Activated CD4-positive, alpha-beta T cell treated with anti-CD3 and anti-CD28 coated beads for 36 hours (primary cell): ENCODE measurements around the gene CYP21A2. TPM values are rescaled to one million over a fixed set of nuclear protein-coding genes. Genes with fewer than 3 reads are reported as not detected.
"Not testable (repeated sequence)": the region's sequence is repeated elsewhere in the genome, so short reads cannot be mapped to it uniquely, and the experiment has no call there.

Experiments used
- ATAC-seq: fragments of 200-7000 bp; cut with Tn5 transposase; one replicate; pipeline ENCODE4 v1.10.0; 2021; ENCODE audit warnings: mild to moderate bottlenecking, moderate library complexity
- CTCF ChIA-PET: fragments of 350-600 bp; sonication (Branson Sonifier 250); formaldehyde crosslinking; loops from one replicate; lab custom pipeline; 2021; ENCODE audit warnings: antibody characterized with exemption; lab: Charles Lee
- POLR2A ChIA-PET: fragments of 350-600 bp; sonication (Branson Sonifier 250); formaldehyde crosslinking; loops from one replicate; lab custom pipeline; 2021; ENCODE audit warnings: antibody characterized with exemption, inconsistent platforms; lab: Charles Lee
- DNase-seq: peaks from one replicate; pipeline ENCODE4 v3.0.0-alpha.2; 2020
- H3K27ac Mint-ChIP-seq: one replicate; pipeline ENCODE4 v1.8.0; 2021; ENCODE audit warnings: mixed read lengths
- H3K27me3 Mint-ChIP-seq: one replicate; pipeline ENCODE4 v1.8.0; 2021; ENCODE audit warnings: mixed read lengths
- H3K36me3 Mint-ChIP-seq: one replicate; pipeline ENCODE4 v1.8.0; 2021; ENCODE audit warnings: low read depth, mixed read lengths
- H3K4me1 Mint-ChIP-seq: one replicate; pipeline ENCODE4 v1.8.0; 2021; ENCODE audit warnings: mixed read lengths
- H3K4me3 Mint-ChIP-seq: one replicate; pipeline ENCODE4 v1.8.0; 2021; ENCODE audit warnings: mild to moderate bottlenecking, moderate library complexity, mixed read lengths
- H3K9me3 Mint-ChIP-seq: one replicate; pipeline ENCODE4 v1.8.0; 2021; ENCODE audit warnings: low read depth, mixed read lengths
- intact Hi-C, 2 experiments: fragments of 100-400 bp; cut with DNase I in 1 of 2; cut with micrococcal nuclease in 1 of 2; formaldehyde crosslinking; loops; one replicate each; pipeline versions ENCODE4 v1.14.2 to v1.15.1; 2022 to 2024; cut with DNase I, micrococcal nuclease
- total RNA-seq, 2 experiments: library from RNA; stranded (reverse); gene quantifications; one replicate each; pipeline ENCODE4 v1.2.3, GENCODE V29; 2021

The CYP21A2 gene
- total RNA-seq, 2 experiments from 2014 or later = 0.47 TPM; not detected in 1

DNA sequence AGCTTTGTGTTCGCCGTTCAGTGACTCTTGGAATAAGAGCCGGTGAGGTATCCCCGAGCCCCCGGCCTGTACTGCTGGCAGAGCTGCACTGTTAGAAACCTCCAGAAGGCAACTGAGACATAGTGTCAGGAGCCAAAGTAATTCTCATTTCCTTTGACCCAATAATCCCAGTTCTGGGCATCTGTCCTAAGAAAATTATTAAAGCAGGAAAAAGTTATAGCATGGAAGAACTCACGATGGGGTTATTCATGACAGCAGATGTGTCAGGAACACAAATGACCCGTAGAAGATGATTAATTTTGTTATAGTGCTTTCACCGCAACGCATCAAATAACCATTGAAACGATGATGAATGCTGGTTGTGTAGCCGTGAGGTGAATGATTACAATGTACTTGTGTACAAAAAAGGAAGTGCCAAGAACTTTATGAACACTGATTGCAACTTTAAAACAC is 20.3 kb downstream of the CYP21A2 start:
- no peak for DNase-seq
- Mint-ChIP-seq H3K4me1 (no peaks in the 10 kb centered on the region), H3K27ac (no peak overlapping the region), H3K9me3 (no peaks in the 10 kb centered on the region), H3K27me3 (no peaks in the 10 kb centered on the region), H3K4me3 (no peak overlapping the region), H3K36me3 (no peaks in the 10 kb centered on the region)
- ChIA-PET POLR2A (no interaction called here), CTCF (interaction anchor here (1.0 kb wide), 1 partner anchor 11 kb away, joined by 6 read pairs; no protein-coding TSS in a partner anchor)
- intact Hi-C loops = no loop called here
- no peak for ATAC-seq

DNA sequence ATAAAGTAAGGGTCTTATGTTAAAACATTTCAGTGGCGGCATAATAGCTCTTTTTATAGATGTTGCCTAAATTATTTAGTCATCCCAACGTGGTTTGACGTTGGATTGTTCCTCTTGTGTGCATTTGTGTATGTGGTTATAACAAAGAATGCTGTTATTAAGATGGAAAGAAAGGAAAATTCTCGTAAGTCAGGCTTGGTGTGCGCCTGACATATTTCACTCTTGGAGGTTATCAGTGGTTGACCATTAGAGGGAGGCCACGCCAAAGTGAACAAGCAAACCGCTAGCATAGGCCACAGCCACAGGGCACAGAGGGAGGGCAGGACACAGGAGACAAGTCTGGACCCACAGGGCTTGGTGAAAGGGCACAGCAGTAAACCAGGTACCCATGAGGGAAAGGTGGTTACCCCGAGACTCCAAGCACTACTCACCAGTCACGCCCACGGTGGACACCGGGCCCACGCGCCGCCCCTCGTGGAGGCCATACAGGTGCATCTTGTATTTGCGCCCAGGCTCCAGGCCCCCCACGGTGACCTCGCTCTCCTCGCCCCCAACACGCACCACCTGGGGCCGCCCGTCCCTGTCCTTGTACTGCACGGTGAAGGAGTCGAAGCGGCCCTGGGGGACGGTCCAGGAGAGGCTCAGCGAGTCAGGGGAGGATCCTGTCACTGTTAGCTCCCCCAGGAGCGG is 22.9 kb downstream of the CYP21A2 start:
- no peak overlapping the region for H3K27ac Mint-ChIP-seq
- H3K36me3 Mint-ChIP-seq = no peaks in the 10 kb centered on the region
- no peaks in the 10 kb centered on the region for H3K9me3 Mint-ChIP-seq
- ATAC-seq = no peak
- no peak for DNase-seq
- ChIA-PET POLR2A (no interaction called here), CTCF (no interaction called here)
- no peaks in the 10 kb centered on the region for H3K27me3 Mint-ChIP-seq
- no peaks in the 10 kb centered on the region for H3K4me1 Mint-ChIP-seq
- H3K4me3 Mint-ChIP-seq = no peak overlapping the region
- intact Hi-C loops = loop anchor here in 1 of 2 experiments (10.0 kb wide), 1 partner anchor 116 kb away; the partner anchor contains the start of gene CFB

DNA sequence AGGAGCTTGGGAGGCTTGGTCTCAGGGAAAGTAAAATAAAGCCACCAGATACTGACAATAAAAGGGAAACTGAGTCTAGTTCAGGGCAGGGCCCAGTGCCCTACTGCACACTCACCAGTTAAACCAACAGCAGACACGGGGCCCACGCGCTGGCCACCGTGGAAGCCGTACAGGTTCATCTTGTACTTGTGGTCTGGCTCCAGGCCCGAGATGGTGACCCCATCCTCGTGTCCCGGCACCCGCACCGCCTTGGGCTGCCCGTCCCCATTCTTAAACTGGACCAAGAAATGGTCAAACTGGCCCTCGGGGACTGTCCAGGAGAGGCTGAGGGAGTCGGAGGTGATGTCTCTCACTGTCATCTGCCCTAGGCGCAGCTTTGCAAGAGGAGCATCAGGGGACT is 26.5 kb downstream of the CYP21A2 start:
- POLR2A ChIA-PET = no interaction called here
- no peaks in the 10 kb centered on the region for H3K4me1 Mint-ChIP-seq
- H3K9me3 Mint-ChIP-seq = no peaks in the 10 kb centered on the region
- intact Hi-C loops = loop anchor here in 1 of 2 experiments (10.0 kb wide), 1 partner anchor 120 kb away; the partner anchor contains the start of gene CFB
- no peak overlapping the region for H3K27ac Mint-ChIP-seq
- CTCF ChIA-PET = interaction anchor here (0.8 kb wide), 1 partner anchor 17 kb away, joined by 3 read pairs; no protein-coding TSS in a partner anchor
- DNase-seq (no peak), ATAC-seq (no peak)
- no peak overlapping the region for H3K4me3 Mint-ChIP-seq
- no peaks in the 10 kb centered on the region for H3K36me3 Mint-ChIP-seq
- H3K27me3 Mint-ChIP-seq = no peaks in the 10 kb centered on the region

DNA sequence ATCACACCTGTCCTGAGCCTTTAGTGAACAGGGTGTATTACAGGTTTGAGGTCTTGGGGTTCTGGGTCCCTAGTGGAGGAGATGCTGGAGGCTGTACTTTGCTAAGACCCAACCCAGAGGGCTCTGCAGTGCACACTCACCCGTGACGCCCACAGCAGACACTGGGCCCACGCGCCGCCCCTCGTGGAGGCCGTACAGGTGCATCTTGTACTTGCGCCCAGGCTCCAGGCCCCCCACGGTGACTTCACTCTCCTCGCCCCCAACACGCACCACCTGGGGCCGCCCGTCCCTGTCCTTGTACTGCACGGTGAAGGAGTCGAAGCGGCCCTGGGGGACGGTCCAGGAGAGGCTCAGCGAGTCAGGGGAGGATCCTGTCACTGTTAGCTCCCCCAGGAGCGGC is 29.3 kb downstream of the CYP21A2 start:
- POLR2A ChIA-PET, H3K27ac Mint-ChIP-seq, H3K27me3 Mint-ChIP-seq, H3K4me3 Mint-ChIP-seq, H3K4me1 Mint-ChIP-seq, DNase-seq, H3K36me3 Mint-ChIP-seq, H3K9me3 Mint-ChIP-seq, ATAC-seq: not testable (repeated sequence)
- CTCF ChIA-PET = interaction anchor here (0.6 kb wide), 1 partner anchor 204 kb away, joined by 4 read pairs; no protein-coding TSS in a partner anchor
- intact Hi-C loops = loop anchor here in 1 of 2 experiments (10.0 kb wide), 1 partner anchor 123 kb away; the partner anchor contains the start of gene CFB

DNA sequence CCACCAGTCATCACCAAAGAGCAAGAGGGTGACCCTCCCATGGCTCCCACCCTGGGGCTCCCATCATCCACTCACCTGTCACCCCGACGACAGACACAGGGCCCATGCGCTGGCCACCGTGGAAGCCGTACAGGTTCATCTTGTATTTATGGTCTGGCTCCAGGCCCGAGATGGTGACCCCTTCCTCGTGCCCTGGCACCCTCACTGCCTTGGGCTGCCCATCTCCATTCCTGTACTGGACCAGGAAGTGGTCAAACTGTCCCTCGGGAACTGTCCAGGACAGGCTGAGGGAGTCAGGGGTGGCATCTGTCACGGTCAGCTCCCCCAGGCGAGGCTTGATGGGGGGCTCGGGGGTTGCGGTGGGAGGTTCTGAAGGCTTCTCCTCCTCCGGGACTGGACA is 30.1 kb downstream of the CYP21A2 start:
- CTCF ChIA-PET, H3K27me3 Mint-ChIP-seq, H3K27ac Mint-ChIP-seq, H3K4me1 Mint-ChIP-seq, POLR2A ChIA-PET, H3K4me3 Mint-ChIP-seq, H3K9me3 Mint-ChIP-seq, H3K36me3 Mint-ChIP-seq, ATAC-seq, DNase-seq: not testable (repeated sequence)
- intact Hi-C loops = loop anchor here in 1 of 2 experiments (10.0 kb wide), 1 partner anchor 124 kb away; the partner anchor contains the start of gene CFB

DNA sequence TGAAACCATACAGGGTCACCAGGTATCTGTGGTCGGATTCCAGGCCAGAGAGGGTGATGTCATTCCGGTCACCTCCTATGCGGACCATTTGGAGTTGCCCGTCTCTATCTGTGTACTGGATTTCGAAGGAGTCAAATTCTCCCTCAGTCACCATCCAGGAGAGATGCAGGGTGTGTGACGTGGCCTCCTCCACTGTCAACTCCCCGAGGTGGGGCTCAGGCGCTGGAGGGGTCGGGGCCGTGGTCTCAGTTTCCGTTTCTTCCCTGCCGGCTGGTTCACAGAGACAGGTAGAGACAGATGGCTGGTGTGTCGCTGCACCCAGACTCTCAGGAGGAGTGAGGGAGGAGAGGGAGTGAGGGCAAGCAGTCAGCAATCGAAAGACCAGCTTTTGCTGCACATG is 30.7 kb downstream of the CYP21A2 start:
- Mint-ChIP-seq H3K9me3 (no peaks in the 10 kb centered on the region), H3K27me3 (no peaks in the 10 kb centered on the region), H3K4me3 (no peak overlapping the region), H3K27ac (no peak overlapping the region), H3K36me3 (no peaks in the 10 kb centered on the region), H3K4me1 (no peaks in the 10 kb centered on the region)
- no peak for ATAC-seq
- intact Hi-C loops = loop anchor here in 1 of 2 experiments (10.0 kb wide), 1 partner anchor 124 kb away; the partner anchor contains the start of gene CFB
- POLR2A ChIA-PET = no interaction called here
- no peak for DNase-seq
- CTCF ChIA-PET = no interaction called here

DNA sequence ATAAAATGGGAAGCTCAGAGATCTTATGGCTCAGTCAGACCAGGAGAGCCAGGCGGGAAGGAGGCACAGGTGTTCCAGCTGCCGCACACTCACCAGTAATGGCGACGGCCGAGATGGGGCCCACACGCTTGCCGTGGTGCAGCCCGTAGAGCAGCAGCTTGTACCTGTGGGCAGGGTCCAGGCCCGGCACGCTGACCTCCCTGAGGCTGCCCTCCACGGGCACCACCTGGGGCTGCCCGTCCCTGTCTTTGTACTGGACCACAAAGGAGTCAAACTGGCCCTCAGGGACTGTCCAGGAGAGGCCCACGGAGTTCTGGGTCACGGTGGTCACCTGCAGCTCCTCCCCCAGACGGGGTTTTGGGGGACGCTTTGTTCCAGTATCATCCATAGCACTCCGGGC is 31.2 kb downstream of the CYP21A2 start:
- Mint-ChIP-seq H3K36me3 (no peaks in the 10 kb centered on the region), H3K27me3 (no peaks in the 10 kb centered on the region), H3K9me3 (no peaks in the 10 kb centered on the region), H3K27ac (no peak overlapping the region), H3K4me1 (no peaks in the 10 kb centered on the region), H3K4me3 (no peak overlapping the region)
- ATAC-seq = no peak
- no peak for DNase-seq
- ChIA-PET POLR2A (no interaction called here), CTCF (interaction anchor here (0.7 kb wide), 1 partner anchor 146 kb away, joined by 3 read pairs; no protein-coding TSS in a partner anchor)
- intact Hi-C loops = loop anchor here in 1 of 2 experiments (10.0 kb wide), 1 partner anchor 125 kb away; the partner anchor contains the start of gene CFB

DNA sequence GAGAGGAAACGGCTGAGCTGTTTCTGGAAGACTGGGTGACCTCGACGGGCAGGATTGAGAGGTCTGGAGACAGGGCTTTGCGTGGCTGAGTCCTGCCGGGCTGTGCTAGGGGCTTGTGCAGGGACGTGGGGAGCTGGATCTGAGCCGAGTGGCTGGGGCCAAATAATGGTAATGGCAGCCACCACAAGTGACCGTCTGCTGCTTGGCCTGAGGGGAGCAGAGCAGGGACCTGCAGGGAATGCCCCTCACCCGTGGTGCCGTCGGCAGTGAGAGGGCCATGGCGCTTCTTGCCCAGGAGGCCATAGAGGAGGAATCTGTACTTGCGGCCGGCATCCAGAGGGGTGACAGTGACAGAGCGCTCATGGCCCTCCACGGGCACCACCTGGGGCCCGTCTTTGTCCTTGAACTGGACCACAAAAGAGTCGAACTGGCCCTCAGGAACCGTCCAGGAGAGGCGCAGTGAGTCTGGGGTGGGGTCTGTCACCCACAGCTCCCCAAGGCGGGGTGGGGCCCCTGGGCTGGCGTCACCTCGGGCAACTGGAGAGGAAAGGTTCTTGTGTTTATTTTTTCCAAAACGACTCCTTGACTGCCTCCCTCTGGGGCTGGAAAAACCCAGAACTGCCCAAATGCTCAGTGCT is 31.8 kb downstream of the CYP21A2 start:
- Mint-ChIP-seq H3K4me1 (no peaks in the 10 kb centered on the region), H3K4me3 (no peak overlapping the region), H3K27ac (no peak overlapping the region), H3K36me3 (no peaks in the 10 kb centered on the region), H3K9me3 (no peaks in the 10 kb centered on the region), H3K27me3 (no peaks in the 10 kb centered on the region)
- ATAC-seq (no peak), DNase-seq (no peak)
- CTCF ChIA-PET = interaction anchor here (0.5 to 0.7 kb wide), 2 partner anchors 21 to 147 kb away, joined by 3 to 4 read pairs; no protein-coding TSS in a partner anchor
- intact Hi-C loops = loop anchor here in 1 of 2 experiments (10.0 kb wide), 1 partner anchor 125 kb away; the partner anchor contains the start of gene CFB
- POLR2A ChIA-PET = no interaction called here

DNA sequence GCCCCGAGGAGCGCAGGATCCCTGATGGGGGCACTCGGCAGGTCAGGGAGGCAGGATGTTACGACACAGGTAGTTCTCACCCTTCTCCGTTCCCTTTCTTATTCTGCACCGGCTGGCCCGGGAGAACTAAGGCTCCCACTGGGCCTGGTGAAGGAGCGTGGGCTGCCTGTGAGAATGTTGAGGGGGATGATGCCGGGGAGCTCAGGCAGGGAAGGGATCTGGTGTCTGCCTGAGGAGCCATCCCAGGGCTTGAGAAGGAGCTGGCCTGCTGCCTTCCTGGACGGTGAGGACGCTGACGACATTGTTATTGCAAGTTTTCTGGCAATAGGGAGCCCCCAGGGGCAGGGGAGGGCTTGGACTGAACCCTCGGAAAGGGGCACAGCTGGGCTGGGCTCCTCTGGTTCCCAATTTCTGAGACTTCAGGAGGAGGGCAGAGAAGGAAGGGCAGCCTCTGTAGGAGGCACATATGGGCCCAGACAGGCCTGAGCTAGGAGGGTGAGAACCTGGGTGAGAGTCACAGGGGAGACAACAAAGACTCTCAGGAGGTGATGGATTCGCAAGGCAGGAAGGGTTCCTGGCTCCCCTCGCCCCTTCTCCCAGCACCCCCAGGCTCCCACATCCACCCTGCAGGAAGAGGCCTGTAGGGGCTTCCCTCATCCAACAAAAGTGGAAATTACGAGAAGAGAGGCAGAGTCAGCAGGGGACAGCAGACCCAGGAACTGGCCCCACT is 32.8 kb downstream of the CYP21A2 start:
- Mint-ChIP-seq H3K9me3 (no peaks in the 10 kb centered on the region), H3K36me3 (no peaks in the 10 kb centered on the region), H3K4me1 (no peaks in the 10 kb centered on the region), H3K4me3 (no peak overlapping the region), H3K27me3 (no peaks in the 10 kb centered on the region), H3K27ac (no peak overlapping the region)
- no peak for ATAC-seq
- CTCF ChIA-PET = no interaction called here
- DNase-seq = no peak
- intact Hi-C loops = no loop called here
- POLR2A ChIA-PET = no interaction called here

- ChIA-PET CTCF (no interaction called here), POLR2A (no interaction called here)
- Mint-ChIP-seq H3K4me3 (no peak overlapping the region), H3K36me3 (no peaks in the 10 kb centered on the region), H3K27ac (no peak overlapping the region), H3K9me3 (no peaks in the 10 kb centered on the region), H3K27me3 (no peaks in the 10 kb centered on the region), H3K4me1 (no peaks in the 10 kb centered on the region)
- intact Hi-C loops = no loop called here
- DNase-seq (no peak), ATAC-seq (no peak)
These were observed 34.9 kb downstream of the CYP21A2 start for GRCh38 chr6:32073101-32073500.

GRCh38 chr6:32073613-32074012 is 35.4 kb downstream of the CYP21A2 start:
- no peak for ATAC-seq
- H3K4me1 Mint-ChIP-seq = no peaks in the 10 kb centered on the region
- intact Hi-C loops = no loop called here
- ChIA-PET CTCF (no interaction called here), POLR2A (no interaction called here)
- H3K27ac Mint-ChIP-seq = no peak overlapping the region
- no peaks in the 10 kb centered on the region for H3K36me3 Mint-ChIP-seq
- no peaks in the 10 kb centered on the region for H3K9me3 Mint-ChIP-seq
- no peak for DNase-seq
- no peaks in the 10 kb centered on the region for H3K27me3 Mint-ChIP-seq
- H3K4me3 Mint-ChIP-seq = no peak overlapping the region
